ENCODE measurements around the gene PTPN2. TPM values are rescaled to one million over a fixed set of nuclear protein-coding genes. Genes with fewer than 3 reads are reported as not detected.

PTPN2 gene
- total RNA-seq, 1 experiment from 2014 or later, result 55.0 TPM

DNA sequence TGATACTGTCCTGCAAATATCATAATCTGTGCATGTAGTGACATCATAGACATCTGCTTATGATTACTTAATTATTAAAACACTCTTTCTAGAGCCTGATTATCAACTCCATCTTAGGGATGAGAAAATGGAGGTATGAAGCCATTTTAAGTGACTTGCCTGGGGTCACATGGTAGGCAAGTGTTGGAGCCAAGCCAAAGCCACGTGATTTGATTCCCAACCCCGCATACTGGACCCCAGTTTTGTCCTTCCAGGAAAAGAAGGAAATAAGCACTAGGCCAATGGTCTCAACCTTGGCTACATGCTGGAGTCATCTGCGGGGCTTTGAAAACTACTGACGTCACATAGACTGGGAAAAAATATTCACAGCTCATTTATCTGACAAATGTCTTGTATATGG, 44.2 kb upstream of the PTPN2 start:
- no peak for DNase-seq
- Histone ChIP-seq H3K27me3 (replicated peaks; ENCODE audit: control insufficient read depth, insufficient read depth, low read length) (no peaks in the 10 kb centered on the region), H3K36me3 (ENCODE audit: control insufficient read depth, insufficient read depth, low read length) (no peaks in the 10 kb centered on the region), H3K9me3 (no peaks in the 10 kb centered on the region), H3K4me1 (peaks cover 9% of the 10 kb centered on the region; the same call in 1 of the 2 replicates), H3K4me3 (ENCODE audit: low read depth, low read length) (no peak overlapping the region)
- intact Hi-C loops (cut with micrococcal nuclease; ENCODE audit: unreplicated experiment), result no loop called here
- Mint-ChIP-seq H3K27ac (ENCODE audit: unreplicated experiment) (no peak overlapping the region), H3K36me3 (ENCODE audit: insufficient read depth, unreplicated experiment) (no peaks in the 10 kb centered on the region), H3K27me3 (ENCODE audit: insufficient read depth, unreplicated experiment) (no peaks in the 10 kb centered on the region), H3K9me3 (ENCODE audit: unreplicated experiment) (no peaks in the 10 kb centered on the region), H3K4me1 (ENCODE audit: low read depth, unreplicated experiment) (peaks cover 13% of the 10 kb centered on the region), H3K4me3 (ENCODE audit: unreplicated experiment) (no peak overlapping the region)
- ChIA-PET POLR2A (no interaction called here), CTCF (interaction anchor here (0.7 kb wide), 1 partner anchor 533 kb away, joined by 9 read pairs; no protein-coding TSS in a partner anchor)
- TF ChIP-seq, protein P1, sequence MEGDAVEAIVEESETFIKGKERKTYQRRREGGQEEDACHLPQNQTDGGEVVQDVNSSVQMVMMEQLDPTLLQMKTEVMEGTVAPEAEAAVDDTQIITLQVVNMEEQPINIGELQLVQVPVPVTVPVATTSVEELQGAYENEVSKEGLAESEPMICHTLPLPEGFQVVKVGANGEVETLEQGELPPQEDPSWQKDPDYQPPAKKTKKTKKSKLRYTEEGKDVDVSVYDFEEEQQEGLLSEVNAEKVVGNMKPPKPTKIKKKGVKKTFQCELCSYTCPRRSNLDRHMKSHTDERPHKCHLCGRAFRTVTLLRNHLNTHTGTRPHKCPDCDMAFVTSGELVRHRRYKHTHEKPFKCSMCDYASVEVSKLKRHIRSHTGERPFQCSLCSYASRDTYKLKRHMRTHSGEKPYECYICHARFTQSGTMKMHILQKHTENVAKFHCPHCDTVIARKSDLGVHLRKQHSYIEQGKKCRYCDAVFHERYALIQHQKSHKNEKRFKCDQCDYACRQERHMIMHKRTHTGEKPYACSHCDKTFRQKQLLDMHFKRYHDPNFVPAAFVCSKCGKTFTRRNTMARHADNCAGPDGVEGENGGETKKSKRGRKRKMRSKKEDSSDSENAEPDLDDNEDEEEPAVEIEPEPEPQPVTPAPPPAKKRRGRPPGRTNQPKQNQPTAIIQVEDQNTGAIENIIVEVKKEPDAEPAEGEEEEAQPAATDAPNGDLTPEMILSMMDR (IDR thresholded peaks at IDR 0.05; ENCODE audit: insufficient read depth in 1 of 2, low read depth in 1 of 2, low read length in 1 of 2, severe bottlenecking in 1 of 2, unreplicated experiment in 1 of 2), result no peak
- BruUV-seq (replicated peaks), result no TSS peak

DNA sequence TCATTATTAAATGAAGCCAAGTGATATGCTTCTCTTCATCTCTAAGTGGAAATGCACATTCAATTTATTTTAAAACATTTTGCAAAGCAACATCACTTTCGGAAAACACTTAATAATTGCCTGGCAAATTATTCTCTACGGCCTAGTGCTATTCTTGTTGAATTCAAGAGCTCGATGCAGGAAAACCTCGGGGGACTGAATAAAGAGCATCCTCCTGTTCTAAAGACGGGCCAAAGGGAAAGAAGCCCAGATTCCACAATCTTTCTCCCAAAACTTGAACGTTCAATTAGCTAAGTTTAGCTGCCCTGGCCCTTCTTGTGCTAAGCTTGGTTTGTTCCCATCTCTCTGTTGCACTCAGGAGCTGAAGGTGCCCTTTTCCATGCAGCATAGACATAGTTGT, 40.6 kb upstream of the PTPN2 start:
- intact Hi-C loops (cut with micrococcal nuclease; ENCODE audit: unreplicated experiment), result no loop called here
- Mint-ChIP-seq H3K4me1 (ENCODE audit: low read depth, unreplicated experiment) (no peaks in the 10 kb centered on the region), H3K27me3 (ENCODE audit: insufficient read depth, unreplicated experiment) (no peaks in the 10 kb centered on the region), H3K27ac (ENCODE audit: unreplicated experiment) (no peak overlapping the region), H3K9me3 (ENCODE audit: unreplicated experiment) (no peaks in the 10 kb centered on the region), H3K36me3 (ENCODE audit: insufficient read depth, unreplicated experiment) (no peaks in the 10 kb centered on the region), H3K4me3 (ENCODE audit: unreplicated experiment) (no peak overlapping the region)
- Histone ChIP-seq H3K36me3 (ENCODE audit: control insufficient read depth, insufficient read depth, low read length) (no peaks in the 10 kb centered on the region), H3K9me3 (no peaks in the 10 kb centered on the region), H3K4me1 (no peaks in the 10 kb centered on the region), H3K4me3 (ENCODE audit: low read depth, low read length) (no peak overlapping the region), H3K27me3 (replicated peaks; ENCODE audit: control insufficient read depth, insufficient read depth, low read length) (no peaks in the 10 kb centered on the region)
- DNase-seq, result no peak
- no TSS peak for BruUV-seq (replicated peaks)
- POLR2A ChIA-PET, result no interaction called here
- CTCF ChIA-PET, result no interaction called here
- TF ChIP-seq, protein P1 (IDR thresholded peaks at IDR 0.05; ENCODE audit: insufficient read depth in 1 of 2, low read depth in 1 of 2, low read length in 1 of 2, severe bottlenecking in 1 of 2, unreplicated experiment in 1 of 2), result no peak

DNA sequence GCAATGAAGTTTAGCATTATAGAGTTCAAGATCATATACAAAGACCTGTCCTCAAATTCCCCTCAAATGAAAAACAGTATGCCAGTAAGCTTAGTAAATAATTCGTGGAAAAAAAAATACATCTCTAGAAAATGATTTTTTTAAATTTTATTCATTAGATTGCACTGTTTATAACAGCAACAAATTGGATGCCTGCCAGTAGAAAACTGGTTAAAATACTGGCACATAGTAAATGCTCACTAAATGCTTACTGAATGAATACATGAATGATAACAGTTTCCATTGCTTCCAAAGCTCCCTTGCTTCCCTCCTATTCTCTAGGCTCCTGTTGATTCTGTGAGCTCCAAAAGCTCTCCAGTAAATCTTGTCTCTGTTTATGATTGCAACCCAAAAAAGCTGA, 38.2 kb upstream of the PTPN2 start:
- intact Hi-C loops (cut with micrococcal nuclease; ENCODE audit: unreplicated experiment), result no loop called here

More for the DNA sequence above, 38.2 kb upstream of the PTPN2 start:
- no peaks in the 10 kb centered on the region for H3K36me3 Mint-ChIP-seq (ENCODE audit: insufficient read depth, unreplicated experiment)
- TF ChIP-seq, protein P1 (IDR thresholded peaks at IDR 0.05; ENCODE audit: insufficient read depth in 1 of 2, low read depth in 1 of 2, low read length in 1 of 2, severe bottlenecking in 1 of 2, unreplicated experiment in 1 of 2), result no peak
- no peaks in the 10 kb centered on the region for H3K4me1 Mint-ChIP-seq (ENCODE audit: low read depth, unreplicated experiment)
- ChIA-PET CTCF (no interaction called here), POLR2A (no interaction called here)
- no peak for DNase-seq
- H3K9me3 Mint-ChIP-seq (ENCODE audit: unreplicated experiment), result no peaks in the 10 kb centered on the region
- no peak overlapping the region for H3K27ac Mint-ChIP-seq (ENCODE audit: unreplicated experiment)
- H3K27me3 Mint-ChIP-seq (ENCODE audit: insufficient read depth, unreplicated experiment), result no peaks in the 10 kb centered on the region
- H3K4me3 Mint-ChIP-seq (ENCODE audit: unreplicated experiment), result no peak overlapping the region
- H3K9me3 ChIP-seq, result no peaks in the 10 kb centered on the region
- no peaks in the 10 kb centered on the region for H3K4me1 ChIP-seq
- H3K36me3 ChIP-seq (ENCODE audit: control insufficient read depth, insufficient read depth, low read length), result no peaks in the 10 kb centered on the region
- no peaks in the 10 kb centered on the region for H3K27me3 ChIP-seq (replicated peaks; ENCODE audit: control insufficient read depth, insufficient read depth, low read length)
- no TSS peak for BruUV-seq (replicated peaks)
- H3K4me3 ChIP-seq (ENCODE audit: low read depth, low read length), result no peak overlapping the region
